Measurements from ENCODE around the gene NIP7. TPM values are rescaled to one million over a fixed set of nuclear protein-coding genes. Genes with fewer than 3 reads are reported as not detected.

Gene NIP7
- total RNA-seq, 1 donor from 2014 or later, result 5.2 TPM

DNA sequence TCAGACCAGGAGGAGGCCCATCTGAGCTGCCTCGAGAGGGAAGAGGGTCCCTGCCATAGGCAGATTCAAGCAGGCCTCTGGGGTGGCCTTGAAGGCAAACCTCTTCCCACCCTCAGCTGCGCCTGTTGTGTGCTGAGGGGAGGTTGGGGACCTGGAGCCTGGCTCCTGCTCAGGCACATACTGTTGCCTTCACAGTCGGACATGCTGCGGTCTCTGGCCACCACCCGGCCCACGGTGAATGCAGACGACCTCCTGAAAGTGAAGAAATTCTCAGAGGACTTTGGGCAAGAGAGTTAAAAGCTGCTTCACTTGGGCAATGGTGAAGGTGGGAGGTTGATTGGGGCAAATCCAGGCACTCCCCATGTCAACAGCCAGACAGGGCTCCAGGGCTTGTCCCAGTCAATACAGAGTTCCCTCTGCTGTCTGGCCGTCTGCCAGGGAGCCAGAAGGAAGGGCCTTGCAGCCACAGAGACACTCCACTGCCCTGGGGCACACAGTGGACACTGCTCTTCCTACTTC, 15.5 kb upstream of the NIP7 start:
- Histone ChIP-seq H3K27me3 (no peaks in the 10 kb centered on the region), H3K27ac (no peak overlapping the region), H3K9me3 (no peaks in the 10 kb centered on the region), H3K36me3 (peaks cover 55 to 67% of the 10 kb centered on the region in 2 donors), H3K4me1 (peaks cover 2% of the 10 kb centered on the region in 2 donors), H3K4me3 (no peak overlapping the region)
- intact Hi-C loops (cut with DNase I), result no loop called here
- TF ChIP-seq, protein P1, sequence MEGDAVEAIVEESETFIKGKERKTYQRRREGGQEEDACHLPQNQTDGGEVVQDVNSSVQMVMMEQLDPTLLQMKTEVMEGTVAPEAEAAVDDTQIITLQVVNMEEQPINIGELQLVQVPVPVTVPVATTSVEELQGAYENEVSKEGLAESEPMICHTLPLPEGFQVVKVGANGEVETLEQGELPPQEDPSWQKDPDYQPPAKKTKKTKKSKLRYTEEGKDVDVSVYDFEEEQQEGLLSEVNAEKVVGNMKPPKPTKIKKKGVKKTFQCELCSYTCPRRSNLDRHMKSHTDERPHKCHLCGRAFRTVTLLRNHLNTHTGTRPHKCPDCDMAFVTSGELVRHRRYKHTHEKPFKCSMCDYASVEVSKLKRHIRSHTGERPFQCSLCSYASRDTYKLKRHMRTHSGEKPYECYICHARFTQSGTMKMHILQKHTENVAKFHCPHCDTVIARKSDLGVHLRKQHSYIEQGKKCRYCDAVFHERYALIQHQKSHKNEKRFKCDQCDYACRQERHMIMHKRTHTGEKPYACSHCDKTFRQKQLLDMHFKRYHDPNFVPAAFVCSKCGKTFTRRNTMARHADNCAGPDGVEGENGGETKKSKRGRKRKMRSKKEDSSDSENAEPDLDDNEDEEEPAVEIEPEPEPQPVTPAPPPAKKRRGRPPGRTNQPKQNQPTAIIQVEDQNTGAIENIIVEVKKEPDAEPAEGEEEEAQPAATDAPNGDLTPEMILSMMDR (IDR thresholded peaks at IDR 0.05), result no peak
- DNase-seq (ENCODE audit: low spot score in 2 of 2), result peak in 1 of 2 donors; percentile 74

DNA sequence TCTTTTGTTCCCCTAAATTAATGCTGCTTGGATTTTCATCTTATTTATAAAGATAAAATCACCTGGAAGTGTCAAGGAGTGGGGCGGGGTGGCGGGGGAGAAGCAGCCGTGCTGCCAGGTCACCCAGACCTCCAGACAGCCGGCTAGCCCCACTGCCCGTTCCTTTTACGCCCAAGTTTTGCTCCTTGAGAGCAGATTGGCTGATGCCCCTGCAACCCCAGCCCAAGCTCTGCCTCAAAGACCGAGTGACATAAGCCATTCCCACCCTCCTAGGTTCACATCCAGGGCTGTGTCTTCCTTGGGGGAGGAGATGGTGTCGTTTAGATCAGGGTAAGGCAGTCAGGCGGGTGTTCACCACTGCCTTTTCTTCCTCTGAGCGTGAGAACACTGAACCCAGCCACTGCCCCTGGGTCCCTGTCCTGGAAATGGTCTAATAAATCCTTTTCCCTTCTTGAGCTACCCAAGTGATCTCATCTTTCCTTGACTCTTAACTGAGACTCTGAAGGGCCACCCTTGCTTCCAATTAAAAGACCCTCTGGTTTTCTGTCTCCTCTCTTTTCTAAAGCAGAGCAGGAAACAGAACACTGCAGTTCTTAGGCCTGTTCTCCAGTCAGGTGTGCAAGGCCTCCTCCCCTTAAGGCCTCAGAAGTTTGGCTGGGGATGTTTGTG, 14.9 kb upstream of the NIP7 start:
- DNase-seq (ENCODE audit: low spot score in 2 of 2), result peak in 1 of 2 donors; percentile 38
- H3K36me3 ChIP-seq, result peaks cover 48 to 60% of the 10 kb centered on the region in 2 donors
- TF ChIP-seq, protein P1 (IDR thresholded peaks at IDR 0.05), result no peak

DNA sequence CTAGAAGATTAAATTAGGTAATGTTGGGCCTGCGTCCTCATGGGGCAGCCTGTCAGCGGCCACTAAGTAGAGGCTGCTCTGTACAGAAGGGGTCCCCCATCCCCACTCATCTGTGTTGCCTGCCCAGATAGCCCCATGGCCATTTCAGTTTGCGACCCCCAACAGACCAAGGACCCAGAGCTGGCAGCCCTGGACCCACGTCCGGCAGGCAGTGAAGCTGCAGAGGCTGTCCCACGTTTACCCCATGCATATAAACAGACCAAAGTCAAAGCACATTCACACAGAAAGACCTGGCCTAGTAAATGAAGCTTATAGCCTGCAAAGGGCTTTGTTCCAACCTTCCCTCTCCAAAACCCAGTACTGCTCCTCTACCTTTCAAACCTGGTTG, 13.8 kb upstream of the NIP7 start:
- Histone ChIP-seq H3K36me3 (peaks cover 38 to 50% of the 10 kb centered on the region in 2 donors), H3K27me3 (no peaks in the 10 kb centered on the region), H3K27ac (no peak overlapping the region), H3K9me3 (no peaks in the 10 kb centered on the region), H3K4me3 (no peak overlapping the region), H3K4me1 (peaks cover 4 to 9% of the 10 kb centered on the region in 2 donors)
- intact Hi-C loops (cut with DNase I), result no loop called here
- TF ChIP-seq, protein P1 (IDR thresholded peaks at IDR 0.05), result no peak
- DNase-seq (ENCODE audit: low spot score in 2 of 2), result peak in 1 of 2 donors; percentile 51

More for the DNA sequence above, 14.9 kb upstream of the NIP7 start:
- intact Hi-C loops (cut with DNase I), result no loop called here
- H3K27ac ChIP-seq, result no peak overlapping the region
- H3K4me3 ChIP-seq, result no peak overlapping the region
- H3K4me1 ChIP-seq, result peaks cover 4 to 8% of the 10 kb centered on the region in 2 donors
- no peaks in the 10 kb centered on the region for H3K27me3 ChIP-seq
- H3K9me3 ChIP-seq, result no peaks in the 10 kb centered on the region

DNA sequence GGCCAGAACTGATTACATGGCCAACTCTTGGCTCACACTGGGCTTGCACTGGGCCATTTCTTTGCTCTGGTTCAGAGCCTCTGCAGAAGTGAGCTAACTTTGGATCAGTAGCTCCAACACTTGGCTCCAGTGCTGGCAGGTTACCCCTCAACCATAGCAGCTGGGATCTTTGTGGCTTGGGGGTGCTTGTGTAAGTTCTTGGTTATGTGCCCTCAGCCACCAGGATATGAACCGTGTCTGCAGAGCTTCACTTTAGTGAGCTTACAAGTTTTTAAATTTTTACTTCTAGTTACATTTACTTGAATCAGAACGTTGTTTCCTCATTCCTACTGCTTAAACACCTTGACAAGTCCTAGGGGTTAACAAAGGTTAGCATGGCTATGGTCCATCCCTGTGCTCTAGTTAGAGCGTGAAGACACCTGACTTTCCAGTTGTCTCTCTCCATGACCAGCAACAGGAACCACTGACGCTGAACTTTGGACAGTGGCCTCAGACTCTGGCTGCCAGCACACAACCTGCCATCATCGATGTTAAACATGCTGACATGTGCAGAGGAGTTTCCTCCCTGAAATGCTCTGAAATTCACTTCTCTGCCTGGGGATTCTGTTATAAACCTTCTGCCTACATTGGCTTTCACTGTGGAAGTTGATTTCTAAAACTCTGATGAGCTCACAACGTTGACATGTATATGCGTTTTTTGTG, 13.2 kb upstream of the NIP7 start:
- no peak overlapping the region for H3K27ac ChIP-seq
- TF ChIP-seq, protein P1 (IDR thresholded peaks at IDR 0.05), result no peak
- H3K27me3 ChIP-seq, result no peaks in the 10 kb centered on the region
- peak in 1 of 2 donors; percentile 47 for DNase-seq (ENCODE audit: low spot score in 2 of 2)
- H3K9me3 ChIP-seq, result no peaks in the 10 kb centered on the region
- intact Hi-C loops (cut with DNase I), result no loop called here
- peaks cover 32 to 44% of the 10 kb centered on the region in 2 donors for H3K36me3 ChIP-seq
- no peak overlapping the region for H3K4me3 ChIP-seq
- peaks cover 4 to 12% of the 10 kb centered on the region in 2 donors for H3K4me1 ChIP-seq

DNA sequence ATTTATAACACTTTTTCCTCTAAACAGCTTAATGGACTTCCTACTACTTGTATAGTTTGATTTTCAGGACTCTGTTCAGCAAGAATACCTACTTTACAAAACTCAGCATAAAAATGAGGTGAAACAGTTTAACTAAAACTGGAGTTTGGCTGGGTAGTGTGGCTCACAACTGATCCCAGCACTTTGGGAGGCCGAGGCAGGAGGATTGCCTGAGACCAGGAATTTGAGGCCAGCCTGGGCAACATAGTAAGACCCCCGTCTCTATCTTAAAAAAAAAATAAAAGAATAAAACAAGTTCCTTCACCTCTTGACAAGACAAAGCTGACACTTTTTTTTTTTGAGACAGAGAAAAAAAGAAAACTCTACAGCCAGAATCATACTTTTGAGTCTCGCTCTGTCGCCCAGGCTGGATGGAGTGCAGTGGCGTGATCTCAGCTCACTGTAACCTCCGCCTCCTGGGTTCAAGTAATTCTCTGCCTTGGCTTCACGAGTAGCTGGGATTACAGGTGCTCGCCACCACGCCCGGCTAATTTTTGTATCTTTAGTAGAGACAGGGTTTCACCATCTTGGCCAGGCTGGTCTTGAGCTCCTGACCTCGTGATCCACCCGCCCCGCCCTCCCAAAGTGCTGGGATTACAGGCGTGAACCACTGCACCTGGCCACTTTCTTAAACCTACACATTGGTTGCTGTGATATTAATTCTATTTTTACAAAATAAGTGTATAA, 11.8 kb upstream of the NIP7 start:
- peak in 1 of 2 donors; percentile 41 for DNase-seq (ENCODE audit: low spot score in 2 of 2)
- Histone ChIP-seq H3K36me3 (peaks cover 29 to 42% of the 10 kb centered on the region in 2 donors), H3K27me3 (no peaks in the 10 kb centered on the region), H3K9me3 (no peaks in the 10 kb centered on the region), H3K27ac (no peak overlapping the region), H3K4me3 (no peak overlapping the region), H3K4me1 (peaks cover 4 to 12% of the 10 kb centered on the region in 2 donors)
- intact Hi-C loops (cut with DNase I), result no loop called here
- TF ChIP-seq, protein P1 (IDR thresholded peaks at IDR 0.05), result no peak

Data from ascending aorta (tissue), 2 donors.